ENCODE data around the gene KREMEN1.
"Not testable (repeated sequence)": the region's sequence is repeated elsewhere in the genome, so short reads cannot be mapped to it uniquely, and the experiment has no call there.

KREMEN1 gene

GRCh38 chr22:29106839-29107238 is 34.0 kb downstream of the KREMEN1 start:
- no peak for DNase-seq (ENCODE audit: low read depth in 2 of 2)

GRCh38 chr22:29108137-29108536 is 35.3 kb downstream of the KREMEN1 start:
- DNase-seq (ENCODE audit: low read depth in 2 of 2): no peak

- DNase-seq (ENCODE audit: low read depth in 2 of 2): no peak
Observed at GRCh38 chr22:29109822-29110221, 37.0 kb downstream of the KREMEN1 start.

GRCh38 chr22:29110946-29111345 is 38.1 kb downstream of the KREMEN1 start:
- DNase-seq (ENCODE audit: low read depth in 2 of 2): no peak

GRCh38 chr22:29112121-29112520 is 39.3 kb downstream of the KREMEN1 start:
- no peak for DNase-seq (ENCODE audit: low read depth in 2 of 2)

- DNase-seq (ENCODE audit: low read depth in 2 of 2): no peak
Observed at GRCh38 chr22:29112681-29113080, 39.8 kb downstream of the KREMEN1 start.

GRCh38 chr22:29113319-29113718 is 40.5 kb downstream of the KREMEN1 start:
- DNase-seq (ENCODE audit: low read depth in 2 of 2): no peak

GRCh38 chr22:29114392-29114791 is 41.6 kb downstream of the KREMEN1 start:
- no peak for DNase-seq (ENCODE audit: low read depth in 2 of 2)

- no peak for DNase-seq (ENCODE audit: low read depth in 2 of 2)
Observed at GRCh38 chr22:29115682-29116288, 43.0 kb downstream of the KREMEN1 start.

GRCh38 chr22:29116397-29117123 is 43.7 kb downstream of the KREMEN1 start:
- no peak for DNase-seq (ENCODE audit: low read depth in 2 of 2)

GRCh38 chr22:29117799-29118477 is 45.1 kb downstream of the KREMEN1 start:
- DNase-seq (ENCODE audit: low read depth in 2 of 2): no peak

GRCh38 chr22:29120098-29120912 is 47.5 kb downstream of the KREMEN1 start:
- not testable (repeated sequence) for DNase-seq (ENCODE audit: low read depth in 2 of 2)

- no peak for DNase-seq (ENCODE audit: low read depth in 2 of 2)
Observed at GRCh38 chr22:29121124-29121523, 48.3 kb downstream of the KREMEN1 start.

GRCh38 chr22:29122041-29122440 is 49.2 kb downstream of the KREMEN1 start:
- DNase-seq (ENCODE audit: low read depth in 2 of 2): no peak

- no peak for DNase-seq (ENCODE audit: low read depth in 2 of 2)
Observed at GRCh38 chr22:29124777-29125442, 52.1 kb downstream of the KREMEN1 start.

- DNase-seq (ENCODE audit: low read depth in 2 of 2): no peak
Observed at GRCh38 chr22:29125443-29125778, 52.6 kb downstream of the KREMEN1 start.

- no peak for DNase-seq (ENCODE audit: low read depth in 2 of 2)
Observed at GRCh38 chr22:29125844-29126243, 53.0 kb downstream of the KREMEN1 start.

- DNase-seq (ENCODE audit: low read depth in 2 of 2): no peak
Observed at GRCh38 chr22:29126670-29127395, 54.0 kb downstream of the KREMEN1 start.

- DNase-seq (ENCODE audit: low read depth in 2 of 2): no peak
Observed at GRCh38 chr22:29128891-29129807, 56.3 kb downstream of the KREMEN1 start.

- no peak for DNase-seq (ENCODE audit: low read depth in 2 of 2)
Observed at GRCh38 chr22:29129808-29130140, 56.9 kb downstream of the KREMEN1 start.

Measured in stimulated activated CD8-positive, alpha-beta memory T cell treated with anti-CD3 and anti-CD28 coated beads, Interleukin-7, amount 100 ng/mL, for 4 hours (primary cell).